RWPE1 (cell line): ENCODE measurements around the gene PRIMPOL.

Experiments used
- CTCF ChIA-PET: fragments of 350-600 bp; sonication (Branson Sonifier 250); formaldehyde crosslinking; extraction: SDS; loops from one replicate; lab custom pipeline; 2021; lab: Yijun Ruan, JAX
- POLR2A ChIA-PET: fragments of 400-600 bp; formaldehyde crosslinking; extraction: SDS; loops from one replicate; lab custom pipeline; 2020; ENCODE audit warnings: antibody characterized with exemption; ENCODE audit not compliant: low non-redundant PET; lab: Yijun Ruan, JAX
- DNase-seq: peaks from one replicate; pipeline ENCODE4 v3.0.0; 2012; ENCODE audit warnings: low spot score
- H3K27ac ChIP-seq: fragments of 450-650 bp; 2 replicates; pipeline ENCODE4 v1.5.1; 2017
- TF ChIP-seq, protein P1 (sequence below): fragments of 450-650 bp; conservative IDR thresholded peaks from 2 replicates; pipeline ENCODE4 v1.5.1; 2017; ENCODE audit warnings: low read depth, mild to moderate bottlenecking

PRIMPOL gene

DNA sequence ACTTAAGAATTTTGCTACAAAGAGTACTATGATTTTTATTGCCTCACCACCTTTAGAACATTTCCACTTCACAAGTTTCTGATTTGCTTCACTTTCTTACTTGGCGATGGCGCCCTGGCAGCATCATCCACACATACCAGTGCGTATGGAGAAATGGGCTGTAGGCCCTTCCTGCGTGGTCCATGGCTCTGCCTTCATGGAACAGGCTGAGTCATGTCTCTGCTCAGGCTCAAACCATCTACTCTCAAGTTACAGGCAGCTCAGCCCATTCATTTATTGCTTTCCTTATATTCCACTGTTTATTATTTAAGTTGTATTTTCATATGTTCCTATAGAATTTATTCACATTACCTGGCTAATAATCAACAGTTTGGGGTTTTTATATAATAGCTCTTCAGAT lies 21.4 kb upstream of the PRIMPOL start:
- CTCF ChIA-PET: interaction anchor here (0.6 kb wide), 3 partner anchors 12 to 284 kb away, joined by 3 read pairs; no protein-coding TSS in a partner anchor

DNA sequence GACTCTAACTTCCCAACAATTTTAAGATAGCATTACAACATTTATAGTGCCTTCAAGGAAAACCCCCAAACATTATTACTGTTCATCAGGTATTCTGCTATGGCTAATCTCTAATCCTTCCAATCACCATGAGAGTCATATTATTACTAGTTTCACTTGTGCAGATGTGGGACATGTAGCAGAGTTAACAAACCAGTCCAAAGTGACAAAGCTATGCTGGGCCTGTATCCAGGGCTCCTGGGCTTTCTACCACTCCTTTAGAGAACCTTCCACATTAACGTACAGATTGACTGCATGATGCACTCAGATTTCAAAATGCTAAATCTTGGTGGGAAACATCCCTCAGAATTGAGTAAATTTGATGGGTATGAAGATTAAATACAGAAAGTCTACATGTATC lies 16.7 kb upstream of the PRIMPOL start:
- ChIA-PET POLR2A (no interaction called here), CTCF (no interaction called here)
- no peak overlapping the region for H3K27ac ChIP-seq
- TF ChIP-seq, protein P1, sequence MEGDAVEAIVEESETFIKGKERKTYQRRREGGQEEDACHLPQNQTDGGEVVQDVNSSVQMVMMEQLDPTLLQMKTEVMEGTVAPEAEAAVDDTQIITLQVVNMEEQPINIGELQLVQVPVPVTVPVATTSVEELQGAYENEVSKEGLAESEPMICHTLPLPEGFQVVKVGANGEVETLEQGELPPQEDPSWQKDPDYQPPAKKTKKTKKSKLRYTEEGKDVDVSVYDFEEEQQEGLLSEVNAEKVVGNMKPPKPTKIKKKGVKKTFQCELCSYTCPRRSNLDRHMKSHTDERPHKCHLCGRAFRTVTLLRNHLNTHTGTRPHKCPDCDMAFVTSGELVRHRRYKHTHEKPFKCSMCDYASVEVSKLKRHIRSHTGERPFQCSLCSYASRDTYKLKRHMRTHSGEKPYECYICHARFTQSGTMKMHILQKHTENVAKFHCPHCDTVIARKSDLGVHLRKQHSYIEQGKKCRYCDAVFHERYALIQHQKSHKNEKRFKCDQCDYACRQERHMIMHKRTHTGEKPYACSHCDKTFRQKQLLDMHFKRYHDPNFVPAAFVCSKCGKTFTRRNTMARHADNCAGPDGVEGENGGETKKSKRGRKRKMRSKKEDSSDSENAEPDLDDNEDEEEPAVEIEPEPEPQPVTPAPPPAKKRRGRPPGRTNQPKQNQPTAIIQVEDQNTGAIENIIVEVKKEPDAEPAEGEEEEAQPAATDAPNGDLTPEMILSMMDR: no peak
- no peak for DNase-seq

More for the DNA sequence above, 21.4 kb upstream of the PRIMPOL start:
- TF ChIP-seq, protein P1: no peak
- no peak for DNase-seq
- no peak overlapping the region for H3K27ac ChIP-seq
- POLR2A ChIA-PET: no interaction called here

DNA sequence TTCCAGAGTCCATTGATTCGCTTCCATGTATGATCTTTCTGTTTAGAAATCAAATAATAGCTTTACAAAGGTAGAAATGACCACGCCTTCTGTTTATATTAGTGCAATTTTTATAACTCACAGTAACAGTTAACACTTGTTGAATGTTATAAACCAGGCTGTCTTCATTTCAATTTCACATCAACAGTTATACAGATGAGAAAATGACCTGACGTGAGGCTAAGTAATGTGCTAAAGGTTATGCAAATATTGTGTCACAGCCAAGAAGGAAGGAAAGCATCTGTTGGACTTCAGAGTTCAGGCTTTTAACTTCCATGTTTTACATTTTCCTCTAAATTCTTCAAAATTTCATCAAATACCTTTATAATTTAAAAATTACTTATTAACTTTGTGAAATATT lies 14.2 kb upstream of the PRIMPOL start:
- TF ChIP-seq, protein P1: no peak
- no peak overlapping the region for H3K27ac ChIP-seq
- POLR2A ChIA-PET: no interaction called here
- CTCF ChIA-PET: no interaction called here
- DNase-seq: no peak

DNA sequence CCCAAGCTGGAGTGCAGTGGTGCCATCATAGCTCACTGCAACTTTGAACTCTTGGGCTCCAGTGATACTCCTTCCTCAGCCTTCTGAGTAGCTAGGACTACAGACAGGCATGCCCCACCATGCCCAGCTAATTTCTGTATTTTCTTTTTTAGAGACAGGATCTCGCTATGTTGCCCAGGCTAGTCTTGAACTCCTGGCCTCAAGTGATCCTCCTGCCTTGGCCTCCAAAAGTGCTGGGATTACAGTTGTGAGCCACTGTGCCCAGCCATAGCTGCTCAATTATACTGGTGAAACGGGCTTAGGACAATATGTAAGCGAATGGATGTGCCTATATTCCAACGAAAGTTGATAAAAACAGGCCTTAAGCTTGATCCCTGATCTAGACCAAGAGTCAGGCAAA lies 13.4 kb upstream of the PRIMPOL start:
- TF ChIP-seq, protein P1: no peak
- H3K27ac ChIP-seq: no peak overlapping the region
- ChIA-PET POLR2A (no interaction called here), CTCF (no interaction called here)
- DNase-seq: no peak

DNA sequence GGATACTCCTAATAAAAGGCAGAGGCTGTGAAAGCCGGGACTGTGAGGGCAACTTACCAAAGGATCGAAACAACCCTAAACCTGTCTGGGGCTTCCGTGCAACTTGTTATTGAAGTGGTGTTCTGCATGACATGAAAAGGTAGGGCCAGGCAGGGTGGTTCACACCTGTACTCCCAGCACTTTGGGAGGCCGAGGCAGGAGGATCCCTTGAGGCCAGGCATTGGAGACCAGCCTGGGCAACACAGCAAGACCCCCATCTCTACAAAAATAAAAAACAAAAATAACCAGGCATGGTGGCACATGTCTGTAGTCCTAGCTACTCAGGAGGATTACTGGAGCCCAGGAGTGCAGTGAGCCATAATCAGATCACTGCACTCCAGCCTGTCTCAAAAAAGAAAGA lies 12.6 kb upstream of the PRIMPOL start:
- no peak overlapping the region for H3K27ac ChIP-seq
- DNase-seq: no peak
- ChIA-PET CTCF (interaction anchor here (0.5 to 0.7 kb wide), 2 partner anchors 89 to 199 kb away, joined by 4 to 6 read pairs; no protein-coding TSS in a partner anchor), POLR2A (no interaction called here)
- TF ChIP-seq, protein P1: no peak

DNA sequence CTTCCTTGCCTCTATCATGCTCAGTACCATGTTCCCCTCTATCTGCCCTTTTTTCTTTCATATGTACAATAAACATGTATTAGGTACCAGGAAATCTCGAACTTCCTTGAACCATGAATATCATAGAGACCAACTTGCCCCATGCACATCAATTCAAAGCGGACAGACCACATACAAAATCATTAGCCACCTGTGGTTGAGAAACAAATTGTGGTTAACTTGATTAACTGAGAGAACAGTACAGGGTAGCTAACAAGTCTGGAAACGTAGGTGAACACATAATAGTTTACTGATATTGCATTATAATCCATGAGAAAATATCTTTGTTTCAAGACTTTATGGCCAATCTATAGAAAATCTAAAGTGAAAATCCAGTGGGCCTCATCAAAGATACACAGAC lies 8.5 kb upstream of the PRIMPOL start:
- ChIA-PET CTCF (interaction anchor here (0.6 kb wide), 1 partner anchor 19 kb away, joined by 3 read pairs; no protein-coding TSS in a partner anchor), POLR2A (no interaction called here)
- no peak for DNase-seq
- H3K27ac ChIP-seq: no peak overlapping the region
- TF ChIP-seq, protein P1: no peak
